ENCODE measurements around the gene FHIT. TPM values are rescaled to one million over a fixed set of nuclear protein-coding genes. Genes with fewer than 3 reads are reported as not detected.

Gene FHIT
- total RNA-seq, 4 donors from 2014 or later: 4.6 to 6.1 (median 5.7) TPM

DNA sequence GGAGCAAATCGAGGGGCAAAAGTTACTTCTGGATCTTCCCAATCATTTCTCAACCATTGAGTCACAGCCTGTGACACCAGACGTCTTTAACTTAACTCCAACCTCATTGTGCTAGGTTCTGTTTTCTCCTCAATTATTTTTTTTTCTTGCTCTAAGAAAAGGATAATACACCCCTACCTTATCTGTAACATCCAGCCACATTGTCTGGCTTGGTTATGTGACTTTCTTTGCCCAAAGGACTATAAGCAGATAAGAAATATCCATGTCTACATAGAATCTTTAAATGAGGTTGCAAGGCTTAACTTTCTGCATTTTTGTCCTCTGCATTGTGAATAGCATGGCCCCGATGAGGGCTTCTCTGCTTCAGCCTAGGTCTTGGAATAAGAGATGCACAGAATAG, 1419.0 kb downstream of the FHIT start:
- no peaks in the 10 kb centered on the region for H3K36me3 ChIP-seq
- H3K9me3 ChIP-seq: no peaks in the 10 kb centered on the region
- H3K4me1 ChIP-seq: peaks cover 0 to 3% (median 0%) of the 10 kb centered on the region in 4 donors
- WGBS: 74% methylated on average over 3 of the region's 3 CpGs
- H3K4me3 ChIP-seq: no peak overlapping the region
- no peak for DNase-seq (ENCODE audit: extremely low spot score)
- no peak for TF ChIP-seq EP300 (IDR thresholded peaks at IDR 0.05)
- no peak for TF ChIP-seq POLR2AphosphoS5 (IDR thresholded peaks at IDR 0.05)
- no peak for TF ChIP-seq POLR2A (IDR thresholded peaks at IDR 0.05; ENCODE audit: low read depth)
- TF ChIP-seq CTCF (IDR thresholded peaks at IDR 0.05): no peak
- intact Hi-C loops (cut with DNase I): no loop called here
- H3K27ac ChIP-seq (replicated peaks in 1 of 4): no peak overlapping the region
- H3K27me3 ChIP-seq: no peaks in the 10 kb centered on the region

DNA sequence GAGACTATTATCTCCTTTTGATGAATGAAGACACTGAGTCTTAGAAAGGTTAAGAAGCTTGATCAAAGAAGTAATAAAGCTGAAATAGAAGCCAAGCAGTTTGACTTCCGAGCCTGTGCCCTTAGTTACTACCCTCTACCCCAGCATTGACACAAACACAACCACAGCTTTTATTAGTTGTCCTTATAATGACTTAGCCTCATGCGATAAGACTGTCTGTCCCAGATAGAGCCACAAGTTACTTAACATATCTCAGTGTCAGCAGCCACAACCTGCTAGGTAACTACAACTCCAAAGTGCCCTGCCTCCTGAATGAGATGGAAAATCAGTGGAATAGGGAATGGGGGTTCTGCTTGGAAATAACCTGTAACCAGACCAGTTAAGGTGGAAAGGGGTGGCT, 1419.9 kb downstream of the FHIT start:
- DNase-seq (ENCODE audit: extremely low spot score): no peak
- intact Hi-C loops (cut with DNase I): no loop called here
- H3K9me3 ChIP-seq: no peaks in the 10 kb centered on the region
- H3K36me3 ChIP-seq: no peaks in the 10 kb centered on the region
- peaks cover 0 to 3% (median 0%) of the 10 kb centered on the region in 4 donors for H3K4me1 ChIP-seq
- H3K4me3 ChIP-seq: no peak overlapping the region
- TF ChIP-seq CTCF (IDR thresholded peaks at IDR 0.05) (no peak), POLR2A (IDR thresholded peaks at IDR 0.05; ENCODE audit: low read depth) (no peak), EP300 (IDR thresholded peaks at IDR 0.05) (no peak), POLR2AphosphoS5 (IDR thresholded peaks at IDR 0.05) (no peak)
- 94% methylated on average over 2 of the region's 2 CpGs for WGBS
- no peak overlapping the region for H3K27ac ChIP-seq (replicated peaks in 1 of 4)
- H3K27me3 ChIP-seq: no peaks in the 10 kb centered on the region

GRCh38 chr3:59829527-59829926, 1421.7 kb downstream of the FHIT start:
- DNase-seq (ENCODE audit: extremely low spot score): no peak
- no peaks in the 10 kb centered on the region for H3K27me3 ChIP-seq

DNA sequence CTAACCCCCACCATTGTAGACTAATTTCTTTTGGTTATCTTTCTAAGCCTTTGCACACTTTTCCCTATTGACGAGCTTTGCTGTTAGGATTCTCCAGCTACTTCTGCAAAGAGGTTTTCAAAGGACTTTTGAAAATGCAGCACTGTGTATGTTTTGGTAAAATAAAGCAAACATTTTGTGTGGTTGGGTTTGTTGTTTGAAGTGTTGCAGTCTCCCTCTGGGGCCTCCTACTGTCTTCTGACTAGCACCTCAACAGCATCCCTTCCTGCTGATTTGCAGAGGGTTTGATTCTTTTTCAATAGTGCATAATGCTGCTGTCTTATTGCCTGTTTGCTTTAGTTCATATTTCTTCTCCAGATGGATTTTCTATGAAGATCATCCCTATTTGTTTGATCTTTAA, 1426.4 kb downstream of the FHIT start:
- no peak for DNase-seq (ENCODE audit: extremely low spot score)
- Histone ChIP-seq H3K4me3 (no peak overlapping the region), H3K27me3 (no peaks in the 10 kb centered on the region), H3K36me3 (no peaks in the 10 kb centered on the region), H3K9me3 (no peaks in the 10 kb centered on the region), H3K27ac (replicated peaks in 1 of 4) (no peak overlapping the region), H3K4me1 (no peaks in the 10 kb centered on the region)
- WGBS: 0% methylated on average over 1 of the region's 1 CpG
- TF ChIP-seq POLR2AphosphoS5 (IDR thresholded peaks at IDR 0.05) (no peak), EP300 (IDR thresholded peaks at IDR 0.05) (no peak), CTCF (IDR thresholded peaks at IDR 0.05) (no peak), POLR2A (IDR thresholded peaks at IDR 0.05; ENCODE audit: low read depth) (no peak)
- intact Hi-C loops (cut with DNase I): no loop called here

More at GRCh38 chr3:59829527-59829926, 1421.7 kb downstream of the FHIT start:
- H3K9me3 ChIP-seq: no peaks in the 10 kb centered on the region
- TF ChIP-seq EP300 (IDR thresholded peaks at IDR 0.05) (no peak), CTCF (IDR thresholded peaks at IDR 0.05) (no peak), POLR2A (IDR thresholded peaks at IDR 0.05; ENCODE audit: low read depth) (no peak), POLR2AphosphoS5 (IDR thresholded peaks at IDR 0.05) (no peak)
- no peak overlapping the region for H3K4me3 ChIP-seq
- peaks cover 0 to 3% (median 0%) of the 10 kb centered on the region in 4 donors for H3K4me1 ChIP-seq
- 91% methylated on average over 1 of the region's 1 CpG for WGBS
- intact Hi-C loops (cut with DNase I): no loop called here
- no peaks in the 10 kb centered on the region for H3K36me3 ChIP-seq
- H3K27ac ChIP-seq (replicated peaks in 1 of 4): no peak overlapping the region

DNA sequence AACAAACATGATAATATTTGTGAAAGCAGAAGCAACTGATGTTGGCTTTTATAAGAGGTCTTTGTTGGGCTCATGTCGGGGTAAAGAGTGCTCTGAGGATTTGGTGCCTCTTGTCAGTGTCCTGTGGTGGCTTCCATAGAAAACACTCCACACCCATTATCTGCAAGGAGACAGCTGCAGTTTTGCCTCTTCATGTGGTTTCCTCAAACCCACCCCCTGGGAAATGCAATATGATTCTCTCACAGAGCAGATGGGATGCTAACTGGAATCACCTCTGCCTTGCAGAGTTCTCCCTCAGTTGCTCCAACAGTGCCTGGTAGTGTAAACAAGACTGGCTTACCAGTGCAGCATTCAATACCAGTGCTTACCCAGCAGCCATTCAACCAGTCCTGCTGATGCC, 1430.0 kb downstream of the FHIT start:
- TF ChIP-seq POLR2A (IDR thresholded peaks at IDR 0.05; ENCODE audit: low read depth) (no peak), POLR2AphosphoS5 (IDR thresholded peaks at IDR 0.05) (no peak), EP300 (IDR thresholded peaks at IDR 0.05) (no peak), CTCF (IDR thresholded peaks at IDR 0.05) (no peak)
- Histone ChIP-seq H3K9me3 (no peaks in the 10 kb centered on the region), H3K36me3 (no peaks in the 10 kb centered on the region), H3K27me3 (no peaks in the 10 kb centered on the region), H3K4me3 (no peak overlapping the region), H3K27ac (replicated peaks in 1 of 4) (no peak overlapping the region), H3K4me1 (peaks cover 14 to 23% (median 21%) of the 10 kb centered on the region in 4 donors)
- 77% methylated on average over 1 of the region's 1 CpG for WGBS
- intact Hi-C loops (cut with DNase I): no loop called here
- DNase-seq (ENCODE audit: extremely low spot score): no peak

All from esophagus muscularis mucosa (tissue), 4 donors.